CD4-positive, alpha-beta T cell treated with Interleukin-21 for 1 hour (primary cell): ENCODE data around the gene MMRN1.

Experiments used
- DNase-seq: peaks from one replicate; pipeline ENCODE4 v3.0.0-alpha.2; 2020

Gene MMRN1, protein sequence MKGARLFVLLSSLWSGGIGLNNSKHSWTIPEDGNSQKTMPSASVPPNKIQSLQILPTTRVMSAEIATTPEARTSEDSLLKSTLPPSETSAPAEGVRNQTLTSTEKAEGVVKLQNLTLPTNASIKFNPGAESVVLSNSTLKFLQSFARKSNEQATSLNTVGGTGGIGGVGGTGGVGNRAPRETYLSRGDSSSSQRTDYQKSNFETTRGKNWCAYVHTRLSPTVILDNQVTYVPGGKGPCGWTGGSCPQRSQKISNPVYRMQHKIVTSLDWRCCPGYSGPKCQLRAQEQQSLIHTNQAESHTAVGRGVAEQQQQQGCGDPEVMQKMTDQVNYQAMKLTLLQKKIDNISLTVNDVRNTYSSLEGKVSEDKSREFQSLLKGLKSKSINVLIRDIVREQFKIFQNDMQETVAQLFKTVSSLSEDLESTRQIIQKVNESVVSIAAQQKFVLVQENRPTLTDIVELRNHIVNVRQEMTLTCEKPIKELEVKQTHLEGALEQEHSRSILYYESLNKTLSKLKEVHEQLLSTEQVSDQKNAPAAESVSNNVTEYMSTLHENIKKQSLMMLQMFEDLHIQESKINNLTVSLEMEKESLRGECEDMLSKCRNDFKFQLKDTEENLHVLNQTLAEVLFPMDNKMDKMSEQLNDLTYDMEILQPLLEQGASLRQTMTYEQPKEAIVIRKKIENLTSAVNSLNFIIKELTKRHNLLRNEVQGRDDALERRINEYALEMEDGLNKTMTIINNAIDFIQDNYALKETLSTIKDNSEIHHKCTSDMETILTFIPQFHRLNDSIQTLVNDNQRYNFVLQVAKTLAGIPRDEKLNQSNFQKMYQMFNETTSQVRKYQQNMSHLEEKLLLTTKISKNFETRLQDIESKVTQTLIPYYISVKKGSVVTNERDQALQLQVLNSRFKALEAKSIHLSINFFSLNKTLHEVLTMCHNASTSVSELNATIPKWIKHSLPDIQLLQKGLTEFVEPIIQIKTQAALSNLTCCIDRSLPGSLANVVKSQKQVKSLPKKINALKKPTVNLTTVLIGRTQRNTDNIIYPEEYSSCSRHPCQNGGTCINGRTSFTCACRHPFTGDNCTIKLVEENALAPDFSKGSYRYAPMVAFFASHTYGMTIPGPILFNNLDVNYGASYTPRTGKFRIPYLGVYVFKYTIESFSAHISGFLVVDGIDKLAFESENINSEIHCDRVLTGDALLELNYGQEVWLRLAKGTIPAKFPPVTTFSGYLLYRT

DNA sequence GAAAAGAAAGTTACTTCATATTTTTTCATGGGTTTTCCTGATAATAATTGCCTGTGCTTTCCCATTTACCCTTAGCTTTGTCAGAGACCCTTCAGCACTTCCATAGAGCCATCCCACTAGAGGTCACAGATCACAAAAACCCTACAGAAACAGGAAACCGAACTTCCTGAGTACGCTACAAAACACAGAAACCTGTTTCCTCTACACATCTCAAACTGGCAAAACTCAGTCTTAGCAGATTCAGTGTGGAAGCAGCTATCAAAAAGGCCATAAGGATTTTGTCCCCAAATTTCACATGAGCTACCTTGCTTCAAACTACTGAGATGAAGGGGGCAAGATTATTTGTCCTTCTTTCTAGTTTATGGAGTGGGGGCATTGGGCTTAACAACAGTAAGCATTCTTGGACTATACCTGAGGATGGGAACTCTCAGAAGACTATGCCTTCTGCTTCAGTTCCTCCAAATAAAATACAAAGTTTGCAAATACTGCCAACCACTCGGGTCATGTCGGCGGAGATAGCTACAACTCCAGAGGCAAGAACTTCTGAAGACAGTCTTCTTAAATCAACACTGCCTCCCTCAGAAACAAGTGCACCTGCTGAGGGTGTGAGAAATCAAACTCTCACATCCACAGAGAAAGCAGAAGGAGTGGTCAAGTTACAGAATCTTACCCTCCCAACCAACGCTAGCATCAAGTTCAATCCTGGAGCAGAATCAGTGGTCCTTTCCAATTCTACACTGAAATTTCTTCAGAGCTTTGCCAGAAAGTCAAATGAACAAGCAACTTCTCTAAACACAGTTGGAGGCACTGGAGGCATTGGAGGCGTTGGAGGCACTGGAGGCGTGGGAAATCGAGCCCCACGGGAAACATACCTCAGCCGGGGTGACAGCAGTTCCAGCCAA lies at the start of gene MMRN1:
MMRN1 (plus strand) TSS at position 206 of the 902 bp plus-strand sequence; CDS start at position 324, 118 bp downstream.
- DNase-seq = peak; percentile 31

DNA sequence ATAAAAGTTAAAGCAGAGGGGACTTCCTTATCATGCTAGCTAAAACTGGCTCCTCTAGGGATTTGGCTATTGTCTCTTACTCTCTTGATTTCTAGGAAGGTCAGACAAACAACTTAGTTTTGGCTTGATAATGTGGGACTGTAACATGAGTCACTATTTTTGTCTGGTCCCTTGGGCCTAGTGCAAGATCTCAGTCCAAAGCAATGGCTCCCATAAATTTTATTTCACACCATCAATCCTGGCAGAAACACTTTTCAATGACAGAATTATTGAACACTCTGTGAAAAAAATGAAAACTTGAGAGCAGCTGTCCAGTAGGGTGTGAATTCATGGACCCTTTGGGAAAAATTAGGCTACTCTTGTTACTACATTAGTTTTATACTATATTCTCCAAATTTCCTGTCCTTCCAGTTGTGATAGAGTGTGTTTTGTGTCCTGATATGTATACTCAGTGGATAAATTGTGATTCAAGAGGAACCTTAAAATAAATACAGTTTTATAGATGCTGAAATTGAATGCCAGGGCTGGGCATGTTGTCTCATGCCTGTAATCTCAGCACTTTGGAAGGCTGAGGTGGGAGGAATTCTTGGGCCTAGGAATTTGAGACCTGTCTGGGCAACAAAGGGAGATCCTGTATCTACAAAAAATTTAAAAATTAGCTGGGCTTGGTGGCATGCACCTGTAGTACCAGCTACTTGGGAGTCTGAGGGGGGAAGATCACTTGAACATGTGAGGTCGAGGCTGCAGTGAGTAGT lies 46.9 kb upstream of the MMRN1 start:
- DNase-seq = no peak

GRCh38 chr4:89855236-89855635 lies 39.4 kb upstream of the MMRN1 start:
- DNase-seq = no peak

DNA sequence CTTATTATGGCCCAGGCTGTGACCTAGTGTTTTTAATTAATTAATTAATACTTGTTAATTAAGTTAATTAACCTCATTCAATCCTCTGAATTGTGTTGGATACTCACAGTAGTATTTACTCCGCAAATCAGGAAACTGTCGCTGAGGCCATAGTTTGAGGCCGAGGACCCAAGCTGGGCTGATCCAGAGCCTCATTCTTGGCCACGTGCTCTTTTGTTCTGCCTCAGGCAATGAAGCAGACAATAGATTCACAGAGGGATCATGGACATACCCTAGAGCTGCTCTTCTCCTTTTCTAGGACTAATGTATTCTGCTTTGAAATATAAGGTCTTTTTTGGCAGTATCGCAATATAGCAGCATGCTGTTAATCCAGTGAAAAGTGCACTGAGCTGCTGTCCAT lies 33.7 kb upstream of the MMRN1 start:
- DNase-seq = no peak

DNA sequence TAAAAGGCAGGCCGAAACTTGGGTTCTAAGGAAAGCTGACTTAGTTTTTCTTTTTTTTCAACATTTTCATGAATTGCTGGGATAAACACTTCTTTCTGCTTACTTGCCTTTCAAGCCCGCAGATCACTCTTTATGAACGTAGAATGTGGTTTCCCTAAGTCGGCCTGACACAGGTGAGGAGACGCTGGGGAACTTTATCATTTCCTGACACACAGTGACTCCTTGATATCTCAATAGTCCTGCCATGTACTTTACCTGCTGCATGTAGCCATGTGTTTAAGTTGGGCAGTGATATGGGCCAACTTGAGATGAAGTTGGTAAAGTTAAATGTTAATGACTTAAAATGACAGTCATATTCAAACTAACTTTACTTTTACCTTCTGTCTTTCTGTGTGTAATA lies 31.1 kb upstream of the MMRN1 start:
- DNase-seq = no peak

DNA sequence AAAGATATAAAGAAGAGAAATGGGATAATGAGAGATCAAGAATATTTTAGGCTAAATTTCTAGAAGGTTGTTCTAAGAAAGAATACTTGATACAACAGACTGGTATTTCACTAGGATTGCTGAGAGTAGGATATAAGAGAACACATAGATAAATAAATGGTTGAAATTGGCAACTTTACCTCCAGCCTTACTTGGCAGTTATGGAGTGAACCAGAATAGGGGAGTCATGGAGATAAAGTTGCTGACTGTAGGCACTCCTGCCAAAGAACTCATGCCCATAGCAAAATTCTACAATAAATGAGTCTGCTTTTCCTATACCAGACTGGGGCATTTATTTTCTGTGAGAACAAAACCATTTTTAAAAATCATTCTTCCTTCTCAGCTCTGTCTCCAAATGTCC lies 26.4 kb upstream of the MMRN1 start:
- no peak for DNase-seq

DNA sequence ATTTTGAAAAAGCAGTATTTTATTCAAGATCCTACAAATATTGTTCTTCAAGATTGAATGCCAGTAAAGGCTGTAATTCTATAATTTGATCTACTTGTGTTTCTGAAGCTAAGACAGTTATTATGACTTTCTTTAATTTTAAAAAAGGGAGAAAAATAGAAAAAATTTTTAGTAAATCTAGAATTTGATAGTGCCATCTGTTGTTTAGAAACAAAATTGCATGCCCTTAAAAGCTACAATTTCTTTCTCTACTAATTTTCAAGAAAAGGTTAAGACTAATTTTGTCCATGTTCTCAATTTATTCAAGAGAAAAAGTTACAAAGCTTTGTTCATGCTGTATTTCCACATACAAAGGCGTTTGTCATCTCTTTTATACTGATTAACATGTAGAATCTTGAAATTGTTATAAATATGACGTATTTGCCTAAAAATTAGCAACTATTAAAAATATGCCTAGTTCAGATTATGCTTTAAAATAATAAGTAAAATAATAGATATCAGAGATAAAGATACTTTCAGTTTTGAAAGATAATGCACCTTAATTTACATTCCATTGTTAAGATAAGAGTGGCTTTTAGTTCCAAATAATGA lies 25.6 kb upstream of the MMRN1 start:
- no peak for DNase-seq

DNA sequence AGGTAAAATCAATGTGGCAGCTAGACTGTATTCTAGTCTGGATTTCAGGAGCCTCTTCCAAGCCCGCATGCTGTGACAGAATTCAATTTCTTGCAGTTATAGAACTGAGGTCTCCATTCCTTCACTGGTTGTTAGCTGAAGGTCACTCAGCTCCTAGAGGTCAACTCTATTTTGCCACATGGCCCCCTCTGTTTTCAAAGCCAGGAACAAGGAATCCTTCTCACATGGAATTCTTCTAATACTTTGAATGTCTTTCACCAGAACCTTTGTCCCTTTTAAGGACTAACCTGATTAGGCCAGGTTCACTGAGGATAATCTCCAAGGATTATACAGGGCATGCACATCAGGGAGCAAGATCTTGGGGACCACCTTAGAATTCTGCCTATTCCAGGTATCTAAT lies 23.4 kb upstream of the MMRN1 start:
- no peak for DNase-seq

DNA sequence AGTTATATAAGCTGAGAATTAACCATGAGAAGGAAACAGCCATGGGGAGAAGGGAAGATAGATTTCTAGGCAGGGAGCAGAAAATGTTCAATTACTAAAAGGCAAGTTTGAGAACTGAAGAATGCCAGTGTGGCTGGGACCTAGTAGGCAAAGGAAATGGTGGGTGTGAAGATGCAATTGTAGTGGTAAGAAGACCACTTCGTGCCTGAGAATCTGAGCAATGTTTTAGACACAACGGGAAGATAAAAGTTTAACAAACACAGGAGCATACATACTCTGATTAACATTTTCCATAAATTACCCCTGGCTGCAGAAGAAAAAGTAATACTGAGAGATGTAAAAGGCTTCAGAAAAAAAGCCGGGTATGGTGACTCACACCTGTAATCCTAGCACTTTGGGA lies 18.1 kb upstream of the MMRN1 start:
- no peak for DNase-seq

- DNase-seq = no peak
Observed at GRCh38 chr4:89878611-89879010, 16.0 kb upstream of the MMRN1 start.

- DNase-seq = no peak
Observed at GRCh38 chr4:89879215-89879614, 15.4 kb upstream of the MMRN1 start.

DNA sequence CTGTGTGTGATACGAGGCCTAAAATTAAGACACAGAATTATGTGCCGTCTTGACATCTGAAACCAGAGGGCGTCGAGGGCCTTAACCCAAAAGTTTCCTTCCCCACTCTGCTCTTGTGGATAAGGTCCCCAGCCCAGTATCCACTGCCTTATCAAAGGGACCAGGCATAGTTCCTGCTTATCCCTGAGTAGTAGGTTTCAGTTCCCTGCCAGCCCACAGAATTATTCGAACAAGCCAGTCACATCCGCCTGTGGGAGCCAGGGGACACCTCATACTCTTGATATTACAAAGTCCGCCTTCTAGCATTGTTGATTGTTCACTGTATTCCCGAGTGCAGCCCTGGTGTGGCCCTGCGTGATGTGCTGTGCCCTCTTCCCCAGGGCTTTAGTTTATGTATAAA lies 5.4 kb upstream of the MMRN1 start:
- peak; percentile 5 for DNase-seq

DNA sequence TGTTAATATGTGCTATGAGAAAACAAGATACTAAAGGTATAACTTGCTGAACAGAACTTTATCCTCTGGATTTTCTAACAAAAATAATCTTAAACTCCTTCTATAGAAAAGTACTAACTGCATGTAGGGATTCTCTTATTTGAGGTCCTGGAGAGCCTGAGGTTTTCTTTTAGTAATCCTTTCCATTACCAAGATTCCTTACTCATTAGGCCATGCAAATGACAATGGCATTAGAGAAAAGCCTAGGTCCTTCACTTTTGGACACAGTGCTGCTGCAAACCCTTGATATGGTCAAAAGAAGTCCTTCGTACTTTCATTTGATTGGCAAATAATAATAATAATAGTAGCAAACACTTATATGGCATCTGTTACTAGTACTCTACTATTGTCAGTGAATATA lies 3.2 kb downstream of the MMRN1 start:
- no peak for DNase-seq

DNA sequence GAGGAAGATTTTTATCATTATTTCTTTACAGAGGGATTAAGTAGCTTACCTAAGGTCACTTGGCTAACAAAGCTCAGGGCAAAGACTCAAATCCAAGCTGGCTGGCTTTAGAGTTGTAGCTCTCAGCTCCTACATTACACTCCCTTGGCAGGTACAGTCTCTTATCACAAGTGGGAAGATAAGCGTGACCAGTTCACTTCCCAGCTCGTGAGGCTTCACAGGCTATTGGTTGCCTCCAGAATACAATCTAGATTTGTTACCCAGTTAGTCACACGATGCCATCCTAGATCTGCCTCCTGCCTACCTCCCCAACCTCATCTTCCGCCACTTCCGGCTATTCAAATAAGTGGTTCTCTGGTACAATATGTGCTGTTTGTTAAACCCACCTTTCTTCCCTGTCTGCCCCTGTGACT lies 3.7 kb downstream of the MMRN1 start:
- peak; percentile 4 for DNase-seq

- DNase-seq = no peak
Observed at GRCh38 chr4:89899152-89899551, 4.5 kb downstream of the MMRN1 start.

DNA sequence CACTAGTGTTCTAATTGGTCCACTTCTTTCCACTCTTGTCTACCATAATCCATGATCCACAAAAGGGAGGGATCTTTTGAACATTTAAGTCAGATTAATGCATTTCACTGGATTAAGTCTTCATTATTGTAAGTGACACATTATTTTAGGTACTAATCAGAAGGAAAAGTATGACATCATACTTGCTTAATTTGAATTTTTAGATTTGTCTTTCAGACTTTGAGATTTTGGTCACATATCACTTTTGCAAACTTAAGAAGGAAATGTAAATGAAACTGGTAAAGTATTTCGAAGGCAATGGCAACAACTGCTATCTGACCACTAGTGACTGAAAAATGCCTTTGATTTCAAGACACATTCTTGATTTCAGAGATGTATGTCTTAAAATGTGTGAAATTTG lies 5.2 kb downstream of the MMRN1 start:
- DNase-seq = no peak

GRCh38 chr4:89901808-89902431 lies 7.3 kb downstream of the MMRN1 start:
- peak; percentile 66 for DNase-seq

- DNase-seq = no peak
Observed at GRCh38 chr4:89904524-89904923, 9.9 kb downstream of the MMRN1 start.

- DNase-seq = no peak
Observed at GRCh38 chr4:89906316-89906715, 11.7 kb downstream of the MMRN1 start.

DNA sequence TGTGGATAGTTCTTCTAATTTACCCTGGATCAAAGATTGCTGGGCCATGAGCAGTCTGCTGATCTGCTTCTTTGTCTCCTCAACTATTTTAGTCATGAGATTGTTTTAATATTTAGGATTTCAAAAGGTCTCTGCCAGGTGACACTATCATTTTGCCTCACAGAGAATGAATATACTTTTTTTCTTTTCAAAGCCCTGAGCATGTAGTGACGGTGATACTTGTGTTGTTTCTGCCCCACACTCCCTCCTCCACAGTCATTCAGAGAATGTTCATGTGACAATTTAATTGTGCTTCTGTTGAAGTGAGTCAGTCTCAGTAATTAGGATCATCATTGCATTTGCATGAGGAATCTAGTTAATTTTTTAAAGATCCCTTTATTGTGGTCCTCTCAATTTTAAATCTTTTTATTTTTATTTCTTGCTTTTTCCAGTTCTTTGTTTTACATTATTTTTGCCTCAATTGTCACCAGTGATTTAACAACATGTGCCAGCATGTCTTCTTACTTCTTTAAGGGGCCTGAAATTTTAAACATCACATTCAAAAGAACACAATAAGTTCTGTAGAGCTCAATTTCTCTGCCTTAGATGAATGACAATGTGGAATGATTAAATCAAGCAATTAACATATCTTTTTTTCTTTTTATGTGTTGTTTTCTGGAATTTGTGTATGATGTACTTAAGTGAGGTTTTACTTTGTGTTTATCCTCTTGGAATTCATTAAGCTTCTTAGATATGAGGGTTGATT lies 12.3 kb downstream of the MMRN1 start:
- DNase-seq = no peak
